Keratinocyte (primary cell): ENCODE data around the gene PRELID1.

Experiments used
- EZH2 ChIP-seq: IDR thresholded peaks from one replicate; pipeline ENCODE4 v1.6.1; 2012; ENCODE audit warnings: inconsistent platforms, mild to moderate bottlenecking, low read length, moderate library complexity
- TF ChIP-seq, protein P1 (sequence below), 3 experiments: IDR thresholded peaks in 1 of 3; conservative IDR thresholded peaks in 1 of 3; optimal IDR thresholded peaks in 1 of 3; 2 replicates in 2 of 3; 3 replicates in 1 of 3; pipeline versions ENCODE3 to v1.5.1; 2011; ENCODE audit warnings: low read length in 3 of 3, mild to moderate bottlenecking in 3 of 3, moderate library complexity in 2 of 3, control low read depth in 1 of 3, inconsistent platforms in 1 of 3; ENCODE audit not compliant: insufficient read depth in 2 of 3; ENCODE audit errors: extremely low read depth in 1 of 3

DNA sequence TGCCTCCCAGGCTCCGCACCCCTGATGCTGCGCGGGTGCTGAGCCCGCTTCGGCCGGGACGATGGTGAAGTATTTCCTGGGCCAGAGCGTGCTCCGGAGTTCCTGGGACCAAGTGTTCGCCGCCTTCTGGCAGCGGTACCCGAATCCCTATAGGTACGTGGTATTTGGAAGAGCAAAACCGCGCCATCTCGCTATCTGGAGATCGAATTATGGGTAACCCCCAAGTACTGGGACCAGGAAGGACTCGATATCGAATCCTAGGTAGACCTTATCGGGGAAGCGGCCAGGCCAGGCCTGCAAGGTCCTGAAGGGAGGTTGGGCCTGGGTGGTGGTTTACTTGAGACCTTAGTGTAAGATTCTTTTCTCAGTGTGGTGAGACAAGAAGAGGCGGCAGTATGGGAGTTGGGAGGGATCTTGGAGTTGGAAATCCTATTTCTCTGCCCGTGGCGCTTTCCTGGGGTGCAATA lies 359 bp downstream of the PRELID1 start:
- TF ChIP-seq, protein P1, sequence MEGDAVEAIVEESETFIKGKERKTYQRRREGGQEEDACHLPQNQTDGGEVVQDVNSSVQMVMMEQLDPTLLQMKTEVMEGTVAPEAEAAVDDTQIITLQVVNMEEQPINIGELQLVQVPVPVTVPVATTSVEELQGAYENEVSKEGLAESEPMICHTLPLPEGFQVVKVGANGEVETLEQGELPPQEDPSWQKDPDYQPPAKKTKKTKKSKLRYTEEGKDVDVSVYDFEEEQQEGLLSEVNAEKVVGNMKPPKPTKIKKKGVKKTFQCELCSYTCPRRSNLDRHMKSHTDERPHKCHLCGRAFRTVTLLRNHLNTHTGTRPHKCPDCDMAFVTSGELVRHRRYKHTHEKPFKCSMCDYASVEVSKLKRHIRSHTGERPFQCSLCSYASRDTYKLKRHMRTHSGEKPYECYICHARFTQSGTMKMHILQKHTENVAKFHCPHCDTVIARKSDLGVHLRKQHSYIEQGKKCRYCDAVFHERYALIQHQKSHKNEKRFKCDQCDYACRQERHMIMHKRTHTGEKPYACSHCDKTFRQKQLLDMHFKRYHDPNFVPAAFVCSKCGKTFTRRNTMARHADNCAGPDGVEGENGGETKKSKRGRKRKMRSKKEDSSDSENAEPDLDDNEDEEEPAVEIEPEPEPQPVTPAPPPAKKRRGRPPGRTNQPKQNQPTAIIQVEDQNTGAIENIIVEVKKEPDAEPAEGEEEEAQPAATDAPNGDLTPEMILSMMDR (optimal IDR thresholded peaks at IDR 0.05 in 1 of 3, IDR thresholded peaks at IDR 0.05 in 1 of 3, conservative IDR thresholded peaks at IDR 0.05 in 1 of 3; ENCODE audit: extremely low read depth in 1 of 3, insufficient read depth in 2 of 3, low read length in 3 of 3), result no peak
- no peak for TF ChIP-seq EZH2
